IMR-90 (cell line): ENCODE data around the gene CAST.

Experiments
- BHLHE40 ChIP-seq: fragments of 150-350 bp; IDR thresholded peaks from 2 replicates; pipeline ENCODE4 v1.6.1; 2016; ENCODE audit warnings: mild to moderate bottlenecking, low read depth, low read length
- CEBPB ChIP-seq: IDR thresholded peaks from 2 replicates; pipeline ENCODE4 v1.6.1; 2012; ENCODE audit warnings: low read depth, low read length, improper control_type of control experiment
- FOS ChIP-seq: fragments of 150-350 bp; IDR thresholded peaks from 2 replicates; pipeline ENCODE4 v1.6.1; 2016; ENCODE audit warnings: low read depth, low read length
- MAFK ChIP-seq: IDR thresholded peaks from 2 replicates; pipeline ENCODE4 v1.6.1; 2012; ENCODE audit warnings: low read depth, low read length, improper control_type of control experiment
- MAZ ChIP-seq: IDR thresholded peaks from 2 replicates; pipeline ENCODE4 v1.6.1; 2012; ENCODE audit warnings: low read depth, mild to moderate bottlenecking, low read length, improper control_type of control experiment, moderate library complexity, borderline replicate concordance
- MXI1 ChIP-seq: IDR thresholded peaks from 2 replicates; pipeline ENCODE4 v1.6.1; 2012; ENCODE audit warnings: low read depth, mild to moderate bottlenecking, low read length, moderate library complexity, borderline replicate concordance
- POLR2A ChIP-seq: IDR thresholded peaks from 2 replicates; pipeline ENCODE4 v1.6.1; 2012; ENCODE audit warnings: mild to moderate bottlenecking, low read depth, low read length
- RFX5 ChIP-seq: IDR thresholded peaks from 2 replicates; pipeline ENCODE4 v1.8.0; 2012; ENCODE audit warnings: low read depth, mild to moderate bottlenecking, low read length, moderate library complexity
- SMC3 ChIP-seq: fragments of 150-350 bp; IDR thresholded peaks from 2 replicates; pipeline ENCODE4 v1.6.1; 2016; ENCODE audit warnings: low read depth, mild to moderate bottlenecking, antibody characterized with exemption, low read length, moderate library complexity
- TF ChIP-seq, protein P1 (sequence below): conservative IDR thresholded peaks from 2 replicates; pipeline ENCODE4 v1.5.1; 2012; ENCODE audit warnings: mild to moderate bottlenecking, low read depth, low read length, improper control_type of control experiment
- TF ChIP-seq, protein P2 (sequence below): fragments of 150-350 bp; IDR thresholded peaks from 2 replicates; pipeline ENCODE4 v1.6.1; 2017; ENCODE audit warnings: mild to moderate bottlenecking, antibody characterized with exemption, low read length, low read depth

GRCh38 chr5:96687812-96688453 is 25.8 kb downstream of the CAST start:
- TF ChIP-seq, protein P1, sequence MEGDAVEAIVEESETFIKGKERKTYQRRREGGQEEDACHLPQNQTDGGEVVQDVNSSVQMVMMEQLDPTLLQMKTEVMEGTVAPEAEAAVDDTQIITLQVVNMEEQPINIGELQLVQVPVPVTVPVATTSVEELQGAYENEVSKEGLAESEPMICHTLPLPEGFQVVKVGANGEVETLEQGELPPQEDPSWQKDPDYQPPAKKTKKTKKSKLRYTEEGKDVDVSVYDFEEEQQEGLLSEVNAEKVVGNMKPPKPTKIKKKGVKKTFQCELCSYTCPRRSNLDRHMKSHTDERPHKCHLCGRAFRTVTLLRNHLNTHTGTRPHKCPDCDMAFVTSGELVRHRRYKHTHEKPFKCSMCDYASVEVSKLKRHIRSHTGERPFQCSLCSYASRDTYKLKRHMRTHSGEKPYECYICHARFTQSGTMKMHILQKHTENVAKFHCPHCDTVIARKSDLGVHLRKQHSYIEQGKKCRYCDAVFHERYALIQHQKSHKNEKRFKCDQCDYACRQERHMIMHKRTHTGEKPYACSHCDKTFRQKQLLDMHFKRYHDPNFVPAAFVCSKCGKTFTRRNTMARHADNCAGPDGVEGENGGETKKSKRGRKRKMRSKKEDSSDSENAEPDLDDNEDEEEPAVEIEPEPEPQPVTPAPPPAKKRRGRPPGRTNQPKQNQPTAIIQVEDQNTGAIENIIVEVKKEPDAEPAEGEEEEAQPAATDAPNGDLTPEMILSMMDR, result peak; percentile 78
- TF ChIP-seq MAFK (no peak), POLR2A (no peak), CEBPB (no peak), RFX5 (no peak), FOS (no peak), MAZ (no peak), SMC3 (peak; percentile 74), BHLHE40 (peak; percentile 42; the same call in 1 of the 2 replicates), MXI1 (no peak)
- TF ChIP-seq, protein P2, sequence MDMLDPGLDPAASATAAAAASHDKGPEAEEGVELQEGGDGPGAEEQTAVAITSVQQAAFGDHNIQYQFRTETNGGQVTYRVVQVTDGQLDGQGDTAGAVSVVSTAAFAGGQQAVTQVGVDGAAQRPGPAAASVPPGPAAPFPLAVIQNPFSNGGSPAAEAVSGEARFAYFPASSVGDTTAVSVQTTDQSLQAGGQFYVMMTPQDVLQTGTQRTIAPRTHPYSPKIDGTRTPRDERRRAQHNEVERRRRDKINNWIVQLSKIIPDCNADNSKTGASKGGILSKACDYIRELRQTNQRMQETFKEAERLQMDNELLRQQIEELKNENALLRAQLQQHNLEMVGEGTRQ, result no peak
